OCI-LY1 (cell line): ENCODE results near the gene CHKA.

ENCODE experiments used
- H2AFZ ChIP-seq: fragments of 200-600 bp; sonication (generic), shearing (Covaris generic); 2 replicates; pipeline ENCODE4 v1.6.0; 2014; ENCODE audit warnings: antibody characterized with exemption, mild to moderate bottlenecking, low read length
- H3F3A ChIP-seq: fragments of 200-600 bp; sonication (generic), shearing (Covaris generic); 2 replicates; pipeline ENCODE4 v1.6.0; 2014; ENCODE audit warnings: mild to moderate bottlenecking, antibody characterized with exemption, low read length, moderate library complexity; ENCODE audit not compliant: insufficient read depth
- H3K27ac ChIP-seq: fragments of 200-600 bp; sonication (generic); 2 replicates; pipeline ENCODE4 v1.5.1; 2014; ENCODE audit warnings: low read length, mixed run types, mild to moderate bottlenecking, low read depth; ENCODE audit not compliant: poor library complexity, severe bottlenecking
- H3K27me3 ChIP-seq: fragments of 200-600 bp; sonication (generic); 2 replicates; pipeline ENCODE4 v1.6.0; 2014; ENCODE audit warnings: antibody characterized with exemption, mild to moderate bottlenecking, low read length, moderate library complexity; ENCODE audit not compliant: insufficient read depth
- H3K36me3 ChIP-seq: fragments of 200-600 bp; sonication (generic); 2 replicates; pipeline ENCODE4 v1.6.1; 2014; ENCODE audit warnings: mild to moderate bottlenecking, antibody characterized with exemption, low read length, moderate library complexity, mixed read lengths; ENCODE audit not compliant: insufficient read depth
- H3K4me1 ChIP-seq: fragments of 200-600 bp; sonication (generic); 2 replicates; pipeline ENCODE4 v1.5.1; 2014; ENCODE audit warnings: mild to moderate bottlenecking, low read length, moderate library complexity; ENCODE audit not compliant: insufficient read depth, severe bottlenecking
- H3K4me2 ChIP-seq: fragments of 200-600 bp; sonication (generic), shearing (Covaris generic); 2 replicates; pipeline ENCODE4 v1.6.1; 2014; ENCODE audit warnings: low read length
- H3K4me3 ChIP-seq: fragments of 200-600 bp; sonication (generic); 2 replicates; pipeline ENCODE4 v1.5.1; 2014; ENCODE audit warnings: low read length, low read depth, mild to moderate bottlenecking, mixed read lengths; ENCODE audit not compliant: poor library complexity, severe bottlenecking
- H3K79me2 ChIP-seq: fragments of 200-600 bp; shearing (Covaris generic); 2 replicates; pipeline ENCODE4 v1.6.1; 2016; ENCODE audit warnings: mixed run types, low read length, mixed read lengths; ENCODE audit not compliant: insufficient read depth
- H3K9ac ChIP-seq: fragments of 200-600 bp; sonication (generic), shearing (Covaris generic); 2 replicates; pipeline ENCODE4 v1.6.1; 2014; ENCODE audit warnings: mild to moderate bottlenecking, low read length, mixed read lengths
- H3K9me2 ChIP-seq: fragments of 200-600 bp; sonication (generic), shearing (Covaris generic); 2 replicates; pipeline ENCODE4 v1.6.1; 2014; ENCODE audit warnings: low read depth, mild to moderate bottlenecking, low read length, mixed read lengths
- H3K9me3 ChIP-seq: fragments of 200-600 bp; shearing (Covaris generic); 2 replicates; pipeline ENCODE4 v1.6.1; 2014; ENCODE audit warnings: low read length, mixed read lengths
- H4K20me1 ChIP-seq: fragments of 200-600 bp; sonication (generic), shearing (Covaris generic); 2 replicates; pipeline ENCODE4 v1.6.0; 2016; ENCODE audit warnings: mild to moderate bottlenecking, low read length; ENCODE audit not compliant: insufficient read depth
- CTCF ChIP-seq: fragments of 200-600 bp; sonication (generic), shearing (Covaris generic); IDR thresholded peaks from 2 replicates; pipeline ENCODE4 v1.5.1; 2017; ENCODE audit warnings: mild to moderate bottlenecking, antibody characterized with exemption, low read length, moderate library complexity, mixed read lengths
- EZH2 ChIP-seq: fragments of 200-600 bp; sonication (generic), shearing (Covaris generic); IDR thresholded peaks from 2 replicates; pipeline ENCODE4 v1.8.0; 2017; ENCODE audit warnings: borderline replicate concordance, mixed run types, mild to moderate bottlenecking, antibody characterized with exemption, low read length, moderate library complexity, mixed read lengths

The CHKA gene

GRCh38 chr11:68013611-68014156, 107.5 kb downstream of the CHKA start:
- no peak overlapping the region for H3K4me2 ChIP-seq
- H4K20me1 ChIP-seq, result no peaks in the 10 kb centered on the region
- no peak overlapping the region for H2AFZ ChIP-seq
- no peak overlapping the region for H3K4me3 ChIP-seq
- TF ChIP-seq CTCF (no peak), EZH2 (no peak)
- no peaks in the 10 kb centered on the region for H3K79me2 ChIP-seq
- no peaks in the 10 kb centered on the region for H3K36me3 ChIP-seq
- no peaks in the 10 kb centered on the region for H3K9me2 ChIP-seq
- peaks cover 5% of the 10 kb centered on the region for H3K27me3 ChIP-seq
- H3F3A ChIP-seq, result no peaks in the 10 kb centered on the region
- peaks cover 14% of the 10 kb centered on the region for H3K4me1 ChIP-seq
- H3K9me3 ChIP-seq, result no peaks in the 10 kb centered on the region
- no peak overlapping the region for H3K9ac ChIP-seq
- H3K27ac ChIP-seq, result no peak overlapping the region

DNA sequence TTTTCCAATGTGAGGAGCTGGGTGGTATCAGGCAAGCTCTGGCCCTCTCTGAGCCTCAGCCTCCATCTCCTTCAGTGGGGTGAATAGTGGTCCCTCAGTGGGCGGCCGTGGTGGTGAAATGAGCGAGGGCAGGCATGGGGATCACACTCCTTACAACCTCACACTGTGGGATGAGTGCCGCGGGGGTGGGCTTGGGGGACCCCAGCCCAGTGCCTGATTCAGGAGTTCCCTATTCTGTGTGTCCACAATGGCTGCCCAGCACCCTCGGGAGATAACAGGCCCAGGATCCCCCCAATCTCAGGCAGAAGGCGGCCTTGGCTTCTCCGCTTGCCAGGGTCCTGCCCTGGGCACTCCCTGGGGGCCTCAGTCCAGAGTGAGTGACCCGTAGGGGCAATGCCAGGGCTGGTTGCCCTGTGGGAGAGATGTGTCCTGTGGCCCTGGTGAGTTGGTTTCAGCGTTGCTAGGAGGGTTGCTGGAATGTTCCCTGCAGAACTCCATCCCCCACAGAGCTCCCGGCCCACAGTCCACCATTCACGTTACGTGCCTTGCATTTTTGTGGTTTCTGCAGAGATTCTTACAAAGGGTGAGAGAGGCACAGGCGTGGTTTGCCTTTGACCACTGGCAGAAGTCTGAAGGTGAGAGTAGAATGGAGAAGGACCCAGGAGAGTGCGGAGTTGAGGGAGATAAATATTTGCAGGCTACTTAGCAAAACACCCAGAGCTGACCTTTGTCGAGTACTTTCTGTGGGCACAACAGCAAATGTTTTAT, 108.2 kb downstream of the CHKA start:
- Histone ChIP-seq H3K4me3 (no peak overlapping the region), H3K27me3 (peaks cover 5% of the 10 kb centered on the region), H4K20me1 (no peaks in the 10 kb centered on the region), H3K9me3 (no peaks in the 10 kb centered on the region), H2AFZ (no peak overlapping the region), H3K4me2 (no peak overlapping the region), H3F3A (no peaks in the 10 kb centered on the region), H3K36me3 (no peaks in the 10 kb centered on the region), H3K4me1 (peaks cover 21% of the 10 kb centered on the region), H3K27ac (no peak overlapping the region), H3K9ac (no peak overlapping the region), H3K9me2 (no peaks in the 10 kb centered on the region), H3K79me2 (no peaks in the 10 kb centered on the region)
- TF ChIP-seq CTCF (no peak), EZH2 (no peak)

DNA sequence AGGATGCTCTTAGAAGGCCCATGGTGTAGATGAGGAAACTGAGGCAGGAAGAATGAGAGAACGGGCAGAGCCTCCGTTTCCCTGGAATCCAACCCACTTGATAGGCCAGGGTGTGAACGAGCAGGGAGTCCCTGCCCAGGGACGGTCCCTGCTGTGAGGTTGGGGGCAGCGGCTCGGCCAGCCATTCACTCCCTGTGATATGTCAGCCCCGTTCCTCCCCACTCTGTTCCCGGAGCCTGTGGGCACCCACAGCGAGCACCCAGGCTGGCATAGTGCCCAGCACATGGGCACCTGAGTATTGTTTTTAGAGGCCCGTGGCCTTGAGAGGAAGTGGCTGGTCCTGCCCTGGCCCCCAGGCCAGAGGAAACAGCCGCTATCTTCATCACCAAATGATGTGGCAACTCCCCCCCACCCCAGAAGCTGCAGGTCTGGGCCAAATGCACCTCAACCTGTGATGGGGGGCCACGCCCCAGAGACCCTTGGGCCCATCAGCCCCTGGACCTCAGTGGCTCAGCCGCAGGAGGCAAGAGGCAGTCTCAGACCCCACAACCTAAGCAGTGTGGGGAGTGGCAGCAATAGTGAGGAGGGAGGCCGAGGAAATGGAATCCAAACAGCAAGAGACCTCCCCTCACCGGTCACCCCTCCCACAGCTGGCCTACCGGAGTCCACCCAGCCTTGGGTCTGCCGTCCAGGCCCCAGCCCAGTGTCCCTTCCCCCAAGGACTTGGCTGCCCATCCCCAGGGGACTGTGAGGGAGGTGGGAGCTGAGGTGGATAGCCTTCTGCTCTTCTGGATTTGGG, 108.9 kb downstream of the CHKA start:
- no peak overlapping the region for H2AFZ ChIP-seq
- H3K36me3 ChIP-seq, result no peaks in the 10 kb centered on the region
- TF ChIP-seq EZH2 (no peak), CTCF (no peak)
- H3F3A ChIP-seq, result no peaks in the 10 kb centered on the region
- no peaks in the 10 kb centered on the region for H3K79me2 ChIP-seq
- H3K9me3 ChIP-seq, result no peaks in the 10 kb centered on the region
- H3K4me2 ChIP-seq, result no peak overlapping the region
- H3K27ac ChIP-seq, result no peak overlapping the region
- H3K9ac ChIP-seq, result no peak overlapping the region
- no peaks in the 10 kb centered on the region for H4K20me1 ChIP-seq
- peaks cover 2% of the 10 kb centered on the region for H3K27me3 ChIP-seq
- H3K4me1 ChIP-seq, result peaks cover 24% of the 10 kb centered on the region
- no peak overlapping the region for H3K4me3 ChIP-seq
- no peaks in the 10 kb centered on the region for H3K9me2 ChIP-seq
